LNCaP clone FGC (cell line): Measurements from ENCODE around the gene CEP131.

Source experiments
- DNase-seq: peaks from one replicate; pipeline ENCODE4 v3.0.0-alpha.2; 2011; ENCODE audit warnings: low read depth
- H3K4me3 ChIP-seq: 2 replicates; pipeline ENCODE4 v1.5.1; 2011; ENCODE audit warnings: mild to moderate bottlenecking, low read depth, low read length, control low read depth
- CTCF ChIP-seq: IDR thresholded peaks from 2 replicates; pipeline ENCODE4 v1.5.1; 2012; ENCODE audit warnings: mild to moderate bottlenecking; ENCODE audit not compliant: control insufficient read depth, insufficient read depth; ENCODE audit errors: extremely low read depth

CEP131 gene

GRCh38 chr17:81258292-81258691 is 35.5 kb upstream of the CEP131 start:
- H3K4me3 ChIP-seq = no peak overlapping the region
- DNase-seq = no peak
- no peak for TF ChIP-seq CTCF

- no peak for TF ChIP-seq CTCF
- DNase-seq = no peak
- no peak overlapping the region for H3K4me3 ChIP-seq
These were observed 34.8 kb upstream of the CEP131 start for GRCh38 chr17:81257533-81257932.

GRCh38 chr17:81256616-81257015 is 33.9 kb upstream of the CEP131 start:
- TF ChIP-seq CTCF = no peak
- no peak overlapping the region for H3K4me3 ChIP-seq
- DNase-seq = no peak

DNA sequence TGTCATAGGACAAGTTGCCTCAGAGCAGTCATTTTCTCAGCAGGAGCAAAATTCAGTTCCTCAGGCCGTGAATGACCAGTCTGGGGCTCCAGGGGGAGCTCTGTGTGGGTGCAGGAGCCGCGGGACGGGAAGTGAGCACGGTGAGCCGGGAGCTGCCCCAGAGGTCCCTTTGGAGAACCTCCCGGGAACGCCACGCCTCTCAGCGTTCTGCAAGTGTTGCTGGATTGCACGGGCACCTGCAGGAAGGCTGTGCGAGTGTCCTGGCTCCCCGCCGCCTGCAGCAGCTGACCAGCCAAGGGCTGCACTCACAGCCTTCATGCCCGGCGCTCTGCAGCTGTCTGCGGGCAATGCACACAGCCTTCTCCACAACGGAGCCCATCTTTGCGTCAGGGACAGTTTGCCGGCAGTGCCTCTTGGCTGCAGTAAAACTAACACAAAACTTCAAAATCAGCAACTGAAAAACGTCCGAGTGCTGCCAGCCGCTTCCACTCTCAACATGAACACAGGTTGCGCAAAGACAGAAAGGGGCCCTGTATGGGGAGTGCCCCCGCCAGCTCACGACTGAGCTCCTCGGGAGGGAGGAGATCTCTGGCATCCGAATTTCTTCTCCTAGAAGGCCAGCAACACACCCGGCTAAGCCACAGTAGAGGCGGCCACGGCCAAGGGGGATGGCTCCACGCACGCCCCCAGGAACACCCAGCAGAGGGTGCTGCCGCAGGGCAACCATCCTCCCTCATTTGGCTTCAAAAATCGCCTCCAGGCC is 32.4 kb upstream of the CEP131 start:
- H3K4me3 ChIP-seq = no peak overlapping the region
- DNase-seq = peak; percentile 94

DNA sequence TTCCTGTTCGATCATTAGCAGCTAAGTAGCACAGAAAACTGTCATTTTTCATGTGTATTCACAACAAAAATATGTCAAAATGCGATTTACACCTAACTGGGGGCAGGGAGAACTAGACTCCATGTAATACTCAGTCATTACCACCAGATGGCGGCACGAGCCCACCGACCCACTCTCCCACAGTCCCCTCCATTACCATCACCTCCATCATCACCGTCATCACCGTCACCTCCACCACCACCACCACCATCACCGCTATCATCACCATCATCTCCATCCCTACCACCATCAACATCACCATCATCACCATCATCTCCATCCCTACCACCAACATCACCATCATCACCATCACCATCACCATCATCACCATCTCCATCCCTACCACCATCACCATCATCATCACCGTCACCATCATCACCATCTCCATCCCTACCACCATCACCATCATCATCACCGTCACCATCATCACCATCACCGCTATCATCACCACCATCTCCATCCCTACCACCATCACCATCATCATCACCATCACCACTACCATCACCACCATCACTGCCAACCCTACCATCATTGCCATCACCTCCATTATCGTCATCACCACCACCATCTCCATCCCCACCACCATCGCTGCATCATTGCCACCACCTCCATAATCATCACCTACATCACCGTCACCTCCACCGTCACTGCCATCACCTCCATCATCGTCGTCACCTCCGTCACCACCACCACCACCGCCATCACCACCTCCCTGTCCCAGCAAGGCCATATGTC is 30.8 kb upstream of the CEP131 start:
- H3K4me3 ChIP-seq = no peak overlapping the region
- DNase-seq = no peak
- TF ChIP-seq CTCF = peak; percentile 89

More for the DNA sequence above, 32.4 kb upstream of the CEP131 start:
- TF ChIP-seq CTCF = peak; percentile 72

GRCh38 chr17:81252987-81253329 is 30.2 kb upstream of the CEP131 start:
- TF ChIP-seq CTCF = no peak
- no peak for DNase-seq
- no peak overlapping the region for H3K4me3 ChIP-seq
